GM21515 (cell line): ENCODE data around the gene PCNX2.
"Not testable (repeated sequence)": the region's sequence is repeated elsewhere in the genome, so short reads cannot be mapped to it uniquely, and the experiment has no call there.

ENCODE experiments used
- ATAC-seq: cut with Tn5 transposase; IDR thresholded peaks from one replicate; pipeline ENCODE4 v1.9.1; 2021; ENCODE audit not compliant: unreplicated experiment

Gene PCNX2

GRCh38 chr1:233024199-233024598, 271.3 kb downstream of the PCNX2 start:
- ATAC-seq: no peak

GRCh38 chr1:233022246-233022645, 273.3 kb downstream of the PCNX2 start:
- no peak for ATAC-seq

GRCh38 chr1:233020426-233020825, 275.1 kb downstream of the PCNX2 start:
- ATAC-seq: no peak

GRCh38 chr1:233019778-233020325, 275.7 kb downstream of the PCNX2 start:
- ATAC-seq: no peak

- no peak for ATAC-seq
Observed at GRCh38 chr1:233019083-233019482, 276.4 kb downstream of the PCNX2 start.

GRCh38 chr1:233016798-233017197, 278.7 kb downstream of the PCNX2 start:
- ATAC-seq: no peak

- no peak for ATAC-seq
Observed at GRCh38 chr1:233015965-233016364, 279.6 kb downstream of the PCNX2 start.

- no peak for ATAC-seq
Observed at GRCh38 chr1:233012021-233012420, 283.5 kb downstream of the PCNX2 start.

- no peak for ATAC-seq
Observed at GRCh38 chr1:233010146-233010545, 285.4 kb downstream of the PCNX2 start.

- no peak for ATAC-seq
Observed at GRCh38 chr1:233006541-233006973, 289.0 kb downstream of the PCNX2 start.

GRCh38 chr1:233006108-233006507, 289.4 kb downstream of the PCNX2 start:
- ATAC-seq: no peak

- ATAC-seq: no peak
Observed at GRCh38 chr1:233005703-233006102, 289.8 kb downstream of the PCNX2 start.

- no peak for ATAC-seq
Observed at GRCh38 chr1:233005156-233005555, 290.4 kb downstream of the PCNX2 start.

GRCh38 chr1:233004451-233004850, 291.1 kb downstream of the PCNX2 start:
- no peak for ATAC-seq

- ATAC-seq: not testable (repeated sequence)
Observed at GRCh38 chr1:233003638-233004037, 291.9 kb downstream of the PCNX2 start.

GRCh38 chr1:232999956-233000625, 295.4 kb downstream of the PCNX2 start:
- ATAC-seq: no peak

GRCh38 chr1:232998646-232999045, 296.9 kb downstream of the PCNX2 start:
- no peak for ATAC-seq

- ATAC-seq: no peak
Observed at GRCh38 chr1:232998138-232998537, 297.4 kb downstream of the PCNX2 start.

- no peak for ATAC-seq
Observed at GRCh38 chr1:232996143-232996542, 299.4 kb downstream of the PCNX2 start.

GRCh38 chr1:232995189-232995588, 300.3 kb downstream of the PCNX2 start:
- no peak for ATAC-seq

- ATAC-seq: no peak
Observed at GRCh38 chr1:232993555-232993954, 302.0 kb downstream of the PCNX2 start.

GRCh38 chr1:232992227-232992626, 303.3 kb downstream of the PCNX2 start:
- no peak for ATAC-seq

- no peak for ATAC-seq
Observed at GRCh38 chr1:232991238-232991637, 304.3 kb downstream of the PCNX2 start.
